K562 (cell line): ENCODE data around the gene TMEM164. TPM values are rescaled to one million over a fixed set of nuclear protein-coding genes. Genes with fewer than 3 reads are reported as not detected.

Source experiments
- ATAC-seq: fragments of 200-7000 bp; cut with Tn5 transposase; 3 replicates; pipeline ENCODE4 v1.9.1; 2020; ENCODE audit warnings: moderate library complexity
- BruUV-seq: library from RNA; stranded (reverse); fragments of 400-500 nt; replicated peaks from 2 replicates; lab custom pipeline; 2021; lab: Mats Ljungman, UMichigan
- CTCF ChIA-PET: fragments of 300-600 bp; formaldehyde crosslinking; extraction: SDS; loops from one replicate; lab custom pipeline; 2021; ENCODE audit warnings: low intra/inter-chr PET ratio; lab: Yijun Ruan, JAX
- POLR2A ChIA-PET: fragments of 300-600, 350-650 bp; sonication (Branson Sonifier 250); formaldehyde crosslinking; extraction: SDS; loops from one replicate; lab custom pipeline; 2021; ENCODE audit warnings: antibody characterized with exemption, inconsistent platforms; lab: Yijun Ruan, JAX
- DNase-seq, 4 experiments: peaks; one replicate each; pipeline versions ENCODE4 v3.0.0 to v3.0.0-alpha.2; 2011 to 2018; ENCODE audit warnings: low spot score in 3 of 4, mixed read lengths in 3 of 4; ENCODE audit errors: extremely low read depth in 1 of 4
- FAIRE-seq: peaks from 2 replicates; lab custom pipeline; 2011; peaks lifted over from hg19 to GRCh38; lab: Jason Lieb, UNC
- H2AFZ ChIP-seq: 2 replicates; pipeline ENCODE4 v1.6.0; 2011; ENCODE audit warnings: low read depth, low read length, control low read depth, inconsistent platforms
- H3K27ac ChIP-seq: fragments of 200-600 bp; 3 replicates; pipeline ENCODE4 v1.8.0; 2011; ENCODE audit warnings: low read depth, mild to moderate bottlenecking, control low read depth, inconsistent platforms, low read length, moderate library complexity, mixed read lengths; ENCODE audit errors: extremely low read depth
- H3K27me3 ChIP-seq, 2 experiments: fragments of 300-600 bp in 1 of 2; 2 replicates in 1 of 2; 3 replicates in 1 of 2; pipeline versions ENCODE4 v1.6.0 to v1.8.0; 2011; ENCODE audit warnings: inconsistent platforms in 2 of 2, low read length in 2 of 2, mild to moderate bottlenecking in 1 of 2, mixed read lengths in 1 of 2, moderate library complexity in 1 of 2; ENCODE audit not compliant: control insufficient read depth in 2 of 2, insufficient read depth in 2 of 2
- H3K36me3 ChIP-seq: fragments of 300-600 bp; 3 replicates; pipeline ENCODE4 v1.8.0; 2011; ENCODE audit warnings: mild to moderate bottlenecking, low read length, inconsistent platforms; ENCODE audit not compliant: control insufficient read depth, insufficient read depth
- H3K4me1 ChIP-seq, 2 experiments: fragments of 200-600 bp in 1 of 2; replicated peaks in 1 of 2; 2 replicates in 1 of 2; 3 replicates in 1 of 2; pipeline versions ENCODE4 v1.5.1 to v1.8.0; 2011; ENCODE audit warnings: inconsistent platforms in 2 of 2, low read length in 2 of 2, mild to moderate bottlenecking in 1 of 2, mixed read lengths in 1 of 2, moderate library complexity in 1 of 2; ENCODE audit not compliant: control insufficient read depth in 2 of 2, insufficient read depth in 2 of 2
- H3K4me2 ChIP-seq: 2 replicates; pipeline ENCODE4 v1.6.1; 2011; ENCODE audit warnings: low read length, control low read depth, inconsistent platforms, mixed read lengths; ENCODE audit not compliant: insufficient read depth
- H3K4me3 ChIP-seq: fragments of 200-600 bp; sonication (generic), shearing (Covaris generic); 2 replicates; pipeline ENCODE4 v1.5.1; 2016; ENCODE audit warnings: control low read depth, inconsistent platforms
- H3K79me2 ChIP-seq: fragments of 200-600 bp; 3 replicates; pipeline ENCODE4 v1.8.0; 2011; ENCODE audit warnings: low read length, inconsistent platforms; ENCODE audit not compliant: control insufficient read depth, insufficient read depth
- H3K9ac ChIP-seq, 2 experiments: 2 replicates each; pipeline versions ENCODE4 v1.6.0 to v1.6.1; 2011; ENCODE audit warnings: low read depth in 2 of 2, low read length in 2 of 2, control low read depth in 1 of 2, inconsistent platforms in 1 of 2, mild to moderate bottlenecking in 1 of 2, mixed read lengths in 1 of 2; ENCODE audit not compliant: insufficient read depth in 1 of 2
- H3K9me1 ChIP-seq: one replicate; pipeline ENCODE4 v1.6.0; 2011; ENCODE audit warnings: inconsistent platforms, mild to moderate bottlenecking, low read length, moderate library complexity; ENCODE audit not compliant: control insufficient read depth, insufficient read depth
- H3K9me3 ChIP-seq: replicated peaks from 2 replicates; pipeline ENCODE4 v1.5.1; 2011; ENCODE audit warnings: low read depth, low read length, inconsistent platforms; ENCODE audit not compliant: control insufficient read depth, insufficient read depth
- H4K20me1 ChIP-seq: replicated peaks from 2 replicates; pipeline ENCODE4 v1.6.1; 2011; ENCODE audit warnings: low read length, inconsistent platforms, mixed read lengths; ENCODE audit not compliant: control insufficient read depth, insufficient read depth
- BACH1 ChIP-seq: fragments of 200-800 bp; sonication (Bioruptor generic); IDR thresholded peaks from 2 replicates; pipeline ENCODE4 v1.6.1; 2016; ENCODE audit warnings: missing genetic modification characterization, missing compliant biosample characterization
- C11orf30 ChIP-seq: fragments of 450-650 bp; IDR thresholded peaks from 2 replicates; pipeline ENCODE4 v1.6.1; 2016; ENCODE audit warnings: low read depth, mild to moderate bottlenecking
- HMG20A ChIP-seq: fragments of 450-650 bp; formaldehyde crosslinking; conservative IDR thresholded peaks from 2 replicates; pipeline ENCODE4 v1.4.0; 2020; ENCODE audit warnings: mild to moderate bottlenecking, mixed read lengths
- NCOR1 ChIP-seq: fragments of 450-650 bp; IDR thresholded peaks from 2 replicates; pipeline ENCODE4 v1.6.1; 2016; ENCODE audit warnings: mild to moderate bottlenecking, moderate library complexity
- RBM14 ChIP-seq: fragments of 200-400 bp; formaldehyde crosslinking; IDR thresholded peaks from 2 replicates; pipeline ENCODE4 v1.6.1; 2018; ENCODE audit warnings: low read depth, mild to moderate bottlenecking, low read length, moderate library complexity, borderline replicate concordance; ENCODE audit not compliant: insufficient read depth
- RFX5 ChIP-seq: IDR thresholded peaks from 2 replicates; pipeline ENCODE4 v1.6.1; 2011; ENCODE audit warnings: low read depth, mild to moderate bottlenecking, improper control_type of control experiment, low read length
- SP2 ChIP-seq: IDR thresholded peaks from 2 replicates; pipeline ENCODE4 v1.6.1; 2011; ENCODE audit warnings: mild to moderate bottlenecking, low read depth, low read length, moderate library complexity; ENCODE audit not compliant: poor library complexity, severe bottlenecking; ENCODE audit errors: extremely low read depth
- TRIM24 ChIP-seq, 2 experiments: fragments of 450-650 bp; IDR thresholded peaks; 2 replicates each; pipeline ENCODE4 v1.6.1; 2016
- ZNF143 ChIP-seq: sonication (generic); formaldehyde crosslinking; IDR thresholded peaks from 2 replicates; pipeline ENCODE4 v1.9.0; 2022; ENCODE audit warnings: mild to moderate bottlenecking, missing genetic modification reagents
- ZNF175 ChIP-seq: fragments of 200-800 bp; sonication (Bioruptor generic); IDR thresholded peaks from 2 replicates; pipeline ENCODE4 v1.6.1; 2016; ENCODE audit warnings: low read depth, mild to moderate bottlenecking, missing genetic modification characterization, missing compliant biosample characterization
- ZNF561 ChIP-seq: fragments of 450-650 bp; formaldehyde crosslinking; conservative IDR thresholded peaks from 2 replicates; pipeline ENCODE4 v1.4.0; 2020; ENCODE audit warnings: mild to moderate bottlenecking, moderate library complexity
- WGBS: fragments of 100-300 bp; shearing (Covaris generic); methylation state at CpG from one replicate; pipeline ENCODE4 v1.1.6; 2016; ENCODE audit warnings: low coverage, mixed read lengths; ENCODE audit not compliant: insufficient coverage; ENCODE audit errors: missing lambda C conversion rate; 5-methylcytosine and 5-hydroxymethylcytosine counted together
- in situ Hi-C: fragments of 300-500 bp; cut with MboI; formaldehyde crosslinking; loops from 4 replicates; pipeline ENCODE4 v1.15.0; 2018; ENCODE audit warnings: inconsistent platforms, mixed read lengths
- intact Hi-C: fragments of 100-400 bp; cut with micrococcal nuclease; formaldehyde crosslinking; loops from 2 replicates; pipeline ENCODE4 v1.14.2; 2022
- polyA plus RNA-seq, 8 experiments: library from polyadenylated mRNA; depleted of rRNA in 4 of 8; stranded (reverse) in 5 of 8; unstranded in 3 of 8; fragments of >200 nt; fragmentation: Nextera tagmentation in 2 of 8; fragmentation: Illumina TruSeq in 1 of 8; extraction: Ambion mirVana in 2 of 8; extraction: Trizol in 1 of 8; gene quantifications; 2 replicates each; pipeline versions ENCODE4 v1.2.1 to v1.2.3, GENCODE V29; 2011 to 2014; ENCODE audit warnings: inconsistent platforms in 1 of 8, missing spikeins in 1 of 8
- total RNA-seq, 7 experiments: library from RNA; depleted of rRNA in 6 of 7; stranded (reverse); fragments of >200 nt in 6 of 7; fragmentation: Illumina TruSeq in 2 of 7; extraction: Trizol in 2 of 7; gene quantifications; 2 replicates each; pipeline versions ENCODE4 v1.2.1 to v1.2.3, GENCODE V29; 2011 to 2021; ENCODE audit warnings: low replicate concordance in 1 of 7
- TF ChIP-seq, protein P1 (sequence below): fragments of 450-650 bp; formaldehyde crosslinking; IDR thresholded peaks from 2 replicates; pipeline ENCODE4 v1.4.0; 2022; ENCODE audit warnings: missing genetic modification characterization
- TF ChIP-seq, protein P2 (sequence below): fragments of 450-650 bp; IDR thresholded peaks from 2 replicates; pipeline ENCODE4 v1.6.1; 2016; ENCODE audit warnings: borderline replicate concordance
- TF ChIP-seq, protein P3 (sequence below): sonication (generic); formaldehyde crosslinking; IDR thresholded peaks from 2 replicates; pipeline ENCODE4 v1.4.0; 2020; ENCODE audit warnings: mild to moderate bottlenecking, missing genetic modification reagents

Gene TMEM164
- total and polyA plus RNA-seq, 9 of the 15 experiments (the other 6 are each of a cell fraction or from before 2014, with no cell fraction given), result 2.4 to 57.3 (median 23.1) TPM

GRCh38 chrX:110053453-110053852 lies 50.5 kb downstream of the TMEM164 start:
- Histone ChIP-seq H3K4me2 (no peak overlapping the region), H3K27me3 (no peaks in the 10 kb centered on the region), H3K27ac (no peak overlapping the region), H3K4me1 (peaks cover 0 to 4% of the 10 kb centered on the region in 2 experiments; a peak in 2 of 5 replicates), H3K9me1 (no peaks in the 10 kb centered on the region), H3K36me3 (peaks cover 27% of the 10 kb centered on the region), H2AFZ (no peak overlapping the region), H3K79me2 (peaks cover 28% of the 10 kb centered on the region), H4K20me1 (0 out of 2 replicates have a peak, but pooled peaks cover 4% of the 10 kb centered on the region), H3K9me3 (no peaks in the 10 kb centered on the region), H3K4me3 (no peak overlapping the region), H3K9ac (no peak overlapping the region)
- no peak for ATAC-seq
- intact Hi-C loops, result no loop called here
- TF ChIP-seq ZNF175 (no peak), NCOR1 (no peak), RFX5 (no peak), RBM14 (no peak), SP2 (no peak), ZNF143 (no peak), TRIM24 (IDR thresholded peaks at IDR 0.05) (no peak), BACH1 (tag) (no peak), ZNF561 (no peak), HMG20A (no peak), C11orf30 (no peak)
- TF ChIP-seq, protein P1, sequence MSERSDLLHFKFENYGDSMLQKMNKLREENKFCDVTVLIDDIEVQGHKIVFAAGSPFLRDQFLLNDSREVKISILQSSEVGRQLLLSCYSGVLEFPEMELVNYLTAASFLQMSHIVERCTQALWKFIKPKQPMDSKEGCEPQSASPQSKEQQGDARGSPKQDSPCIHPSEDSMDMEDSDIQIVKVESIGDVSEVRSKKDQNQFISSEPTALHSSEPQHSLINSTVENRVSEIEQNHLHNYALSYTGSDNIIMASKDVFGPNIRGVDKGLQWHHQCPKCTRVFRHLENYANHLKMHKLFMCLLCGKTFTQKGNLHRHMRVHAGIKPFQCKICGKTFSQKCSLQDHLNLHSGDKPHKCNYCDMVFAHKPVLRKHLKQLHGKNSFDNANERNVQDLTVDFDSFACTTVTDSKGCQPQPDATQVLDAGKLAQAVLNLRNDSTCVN (CRISPR knock-in tag), result no peak
- TF ChIP-seq, protein P2, sequence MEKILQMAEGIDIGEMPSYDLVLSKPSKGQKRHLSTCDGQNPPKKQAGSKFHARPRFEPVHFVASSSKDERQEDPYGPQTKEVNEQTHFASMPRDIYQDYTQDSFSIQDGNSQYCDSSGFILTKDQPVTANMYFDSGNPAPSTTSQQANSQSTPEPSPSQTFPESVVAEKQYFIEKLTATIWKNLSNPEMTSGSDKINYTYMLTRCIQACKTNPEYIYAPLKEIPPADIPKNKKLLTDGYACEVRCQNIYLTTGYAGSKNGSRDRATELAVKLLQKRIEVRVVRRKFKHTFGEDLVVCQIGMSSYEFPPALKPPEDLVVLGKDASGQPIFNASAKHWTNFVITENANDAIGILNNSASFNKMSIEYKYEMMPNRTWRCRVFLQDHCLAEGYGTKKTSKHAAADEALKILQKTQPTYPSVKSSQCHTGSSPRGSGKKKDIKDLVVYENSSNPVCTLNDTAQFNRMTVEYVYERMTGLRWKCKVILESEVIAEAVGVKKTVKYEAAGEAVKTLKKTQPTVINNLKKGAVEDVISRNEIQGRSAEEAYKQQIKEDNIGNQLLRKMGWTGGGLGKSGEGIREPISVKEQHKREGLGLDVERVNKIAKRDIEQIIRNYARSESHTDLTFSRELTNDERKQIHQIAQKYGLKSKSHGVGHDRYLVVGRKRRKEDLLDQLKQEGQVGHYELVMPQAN, result no peak
- TF ChIP-seq, protein P3, sequence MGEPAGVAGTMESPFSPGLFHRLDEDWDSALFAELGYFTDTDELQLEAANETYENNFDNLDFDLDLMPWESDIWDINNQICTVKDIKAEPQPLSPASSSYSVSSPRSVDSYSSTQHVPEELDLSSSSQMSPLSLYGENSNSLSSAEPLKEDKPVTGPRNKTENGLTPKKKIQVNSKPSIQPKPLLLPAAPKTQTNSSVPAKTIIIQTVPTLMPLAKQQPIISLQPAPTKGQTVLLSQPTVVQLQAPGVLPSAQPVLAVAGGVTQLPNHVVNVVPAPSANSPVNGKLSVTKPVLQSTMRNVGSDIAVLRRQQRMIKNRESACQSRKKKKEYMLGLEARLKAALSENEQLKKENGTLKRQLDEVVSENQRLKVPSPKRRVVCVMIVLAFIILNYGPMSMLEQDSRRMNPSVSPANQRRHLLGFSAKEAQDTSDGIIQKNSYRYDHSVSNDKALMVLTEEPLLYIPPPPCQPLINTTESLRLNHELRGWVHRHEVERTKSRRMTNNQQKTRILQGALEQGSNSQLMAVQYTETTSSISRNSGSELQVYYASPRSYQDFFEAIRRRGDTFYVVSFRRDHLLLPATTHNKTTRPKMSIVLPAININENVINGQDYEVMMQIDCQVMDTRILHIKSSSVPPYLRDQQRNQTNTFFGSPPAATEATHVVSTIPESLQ (CRISPR knock-in tag), result no peak
- no TSS peak for BruUV-seq
- no peak for DNase-seq
- ChIA-PET CTCF (no interaction called here), POLR2A (interaction anchor here (0.6 kb wide), 1 partner anchor 10 kb away, joined by 3 read pairs; no protein-coding TSS in a partner anchor)
- 100% methylated on average over 1 of the region's 1 CpG for WGBS
- no peak for FAIRE-seq
- in situ Hi-C loops, result no loop called here
